Mesothelial cell of epicardium (in vitro differentiated cells): Measurements from ENCODE around the gene B3GALT6. TPM values are rescaled to one million over a fixed set of nuclear protein-coding genes. Genes with fewer than 3 reads are reported as not detected.

Experiments
- DNase-seq, 2 experiments: peaks; one replicate each; pipeline ENCODE4 v3.0.0; 2021; ENCODE audit warnings: low spot score in 2 of 2; ENCODE audit not compliant: unreplicated experiment in 2 of 2
- H3K27ac Mint-ChIP-seq: 2 replicates; pipeline ENCODE4 v1.8.0; 2021; ENCODE audit warnings: mixed read lengths
- H3K27me3 Mint-ChIP-seq: 2 replicates; pipeline ENCODE4 v1.8.0; 2021; ENCODE audit warnings: low read depth, mixed read lengths
- H3K36me3 Mint-ChIP-seq: 2 replicates; pipeline ENCODE4 v1.8.0; 2021; ENCODE audit warnings: mixed read lengths
- H3K4me1 Mint-ChIP-seq: 2 replicates; pipeline ENCODE4 v1.8.0; 2021; ENCODE audit warnings: mixed read lengths
- H3K4me3 Mint-ChIP-seq: 2 replicates; pipeline ENCODE4 v1.8.0; 2021; ENCODE audit warnings: mild to moderate bottlenecking, moderate library complexity, mixed read lengths
- H3K9me3 Mint-ChIP-seq: 2 replicates; pipeline ENCODE4 v1.8.0; 2021; ENCODE audit warnings: mixed read lengths
- total RNA-seq: library from RNA; stranded (reverse); gene quantifications from 3 replicates; pipeline ENCODE4 v1.2.1, GENCODE V29; 2021
- TF ChIP-seq, protein P1 (sequence below): fragments of 200-600 bp; sonication (generic); IDR thresholded peaks from one replicate; pipeline ENCODE4 v1.5.0; 2021; ENCODE audit warnings: antibody characterized with exemption; ENCODE audit not compliant: unreplicated experiment

B3GALT6 gene
- total RNA-seq, 1 donor from 2014 or later = 34.1 TPM

DNA sequence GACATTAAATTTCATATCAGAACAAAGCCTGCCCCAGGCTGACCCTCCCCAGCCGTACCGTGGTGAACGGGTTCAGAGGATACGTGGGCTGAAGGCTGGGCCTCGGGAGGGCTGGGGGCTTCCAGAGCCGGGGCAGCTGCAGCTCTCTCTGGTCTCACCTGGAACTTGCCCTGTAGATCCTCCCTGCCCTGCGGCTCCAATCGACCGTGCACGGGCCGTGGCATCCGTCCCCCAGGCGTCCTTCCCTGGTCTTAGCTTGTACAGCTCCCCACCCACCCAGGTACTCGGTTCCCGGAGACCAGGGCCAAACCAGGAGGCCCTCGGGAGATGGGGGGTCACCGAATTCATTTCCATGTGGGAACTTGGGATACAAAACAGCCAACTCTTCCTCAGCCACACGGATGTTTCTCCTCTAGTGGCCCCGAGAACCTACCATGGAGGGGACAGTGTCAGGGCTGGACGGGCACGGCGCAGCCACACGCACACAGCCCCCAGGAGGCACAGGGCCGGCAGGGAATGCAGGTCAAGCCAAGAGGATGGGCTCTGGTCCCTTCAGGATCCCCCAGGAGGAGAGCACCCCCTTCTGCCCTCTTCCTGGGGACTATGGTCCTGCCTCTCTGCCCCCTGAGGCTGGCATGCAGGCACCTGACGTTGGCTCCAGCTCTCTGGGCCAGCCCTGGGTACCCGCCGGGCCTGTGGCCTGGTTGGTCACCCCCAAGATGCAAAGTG, 3.1 kb downstream of the B3GALT6 start:
- peaks cover 4% of the 10 kb centered on the region for H3K9me3 Mint-ChIP-seq
- H3K4me1 Mint-ChIP-seq = peaks cover 27% of the 10 kb centered on the region
- H3K4me3 Mint-ChIP-seq = no peak overlapping the region
- peaks cover 15% of the 10 kb centered on the region for H3K36me3 Mint-ChIP-seq
- no peak for DNase-seq
- TF ChIP-seq, protein P1, sequence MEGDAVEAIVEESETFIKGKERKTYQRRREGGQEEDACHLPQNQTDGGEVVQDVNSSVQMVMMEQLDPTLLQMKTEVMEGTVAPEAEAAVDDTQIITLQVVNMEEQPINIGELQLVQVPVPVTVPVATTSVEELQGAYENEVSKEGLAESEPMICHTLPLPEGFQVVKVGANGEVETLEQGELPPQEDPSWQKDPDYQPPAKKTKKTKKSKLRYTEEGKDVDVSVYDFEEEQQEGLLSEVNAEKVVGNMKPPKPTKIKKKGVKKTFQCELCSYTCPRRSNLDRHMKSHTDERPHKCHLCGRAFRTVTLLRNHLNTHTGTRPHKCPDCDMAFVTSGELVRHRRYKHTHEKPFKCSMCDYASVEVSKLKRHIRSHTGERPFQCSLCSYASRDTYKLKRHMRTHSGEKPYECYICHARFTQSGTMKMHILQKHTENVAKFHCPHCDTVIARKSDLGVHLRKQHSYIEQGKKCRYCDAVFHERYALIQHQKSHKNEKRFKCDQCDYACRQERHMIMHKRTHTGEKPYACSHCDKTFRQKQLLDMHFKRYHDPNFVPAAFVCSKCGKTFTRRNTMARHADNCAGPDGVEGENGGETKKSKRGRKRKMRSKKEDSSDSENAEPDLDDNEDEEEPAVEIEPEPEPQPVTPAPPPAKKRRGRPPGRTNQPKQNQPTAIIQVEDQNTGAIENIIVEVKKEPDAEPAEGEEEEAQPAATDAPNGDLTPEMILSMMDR = no peak
- H3K27ac Mint-ChIP-seq = no peak overlapping the region
- no peaks in the 10 kb centered on the region for H3K27me3 Mint-ChIP-seq

DNA sequence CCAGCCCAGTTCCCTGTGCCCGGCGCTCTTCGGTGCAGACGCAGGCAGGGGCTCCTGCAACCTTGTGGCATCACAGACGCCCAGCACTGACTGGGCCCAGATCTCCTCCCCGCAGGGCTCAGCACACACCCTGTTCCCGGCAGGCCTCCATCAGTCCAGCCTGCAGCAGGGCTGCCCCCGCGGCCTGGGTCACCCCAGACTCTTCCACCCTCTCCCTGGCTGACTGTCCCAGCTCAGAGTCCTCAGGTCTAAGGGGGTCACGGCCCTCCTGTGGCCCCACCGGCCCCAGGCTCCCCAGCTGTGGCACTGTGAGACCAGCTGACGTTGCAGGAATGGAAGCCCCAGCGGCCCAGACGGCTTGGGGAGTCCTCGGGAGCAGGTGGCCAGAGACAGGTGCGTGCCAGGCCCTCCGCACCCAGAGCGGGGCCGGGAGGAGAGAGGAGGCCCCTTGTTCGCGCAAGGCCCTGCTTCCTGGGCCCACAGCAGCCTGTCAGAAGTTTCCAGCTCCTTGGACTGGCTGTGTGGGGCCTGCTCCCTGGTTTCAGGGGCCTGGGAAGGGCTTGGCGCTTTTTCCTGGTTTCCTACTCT, 4.2 kb downstream of the B3GALT6 start:
- Mint-ChIP-seq H3K27me3 (no peaks in the 10 kb centered on the region), H3K4me1 (peaks cover 19% of the 10 kb centered on the region), H3K9me3 (peaks cover 4% of the 10 kb centered on the region), H3K27ac (no peak overlapping the region), H3K4me3 (no peak overlapping the region), H3K36me3 (peaks cover 15% of the 10 kb centered on the region)
- TF ChIP-seq, protein P1 = no peak
- DNase-seq = no peak

DNA sequence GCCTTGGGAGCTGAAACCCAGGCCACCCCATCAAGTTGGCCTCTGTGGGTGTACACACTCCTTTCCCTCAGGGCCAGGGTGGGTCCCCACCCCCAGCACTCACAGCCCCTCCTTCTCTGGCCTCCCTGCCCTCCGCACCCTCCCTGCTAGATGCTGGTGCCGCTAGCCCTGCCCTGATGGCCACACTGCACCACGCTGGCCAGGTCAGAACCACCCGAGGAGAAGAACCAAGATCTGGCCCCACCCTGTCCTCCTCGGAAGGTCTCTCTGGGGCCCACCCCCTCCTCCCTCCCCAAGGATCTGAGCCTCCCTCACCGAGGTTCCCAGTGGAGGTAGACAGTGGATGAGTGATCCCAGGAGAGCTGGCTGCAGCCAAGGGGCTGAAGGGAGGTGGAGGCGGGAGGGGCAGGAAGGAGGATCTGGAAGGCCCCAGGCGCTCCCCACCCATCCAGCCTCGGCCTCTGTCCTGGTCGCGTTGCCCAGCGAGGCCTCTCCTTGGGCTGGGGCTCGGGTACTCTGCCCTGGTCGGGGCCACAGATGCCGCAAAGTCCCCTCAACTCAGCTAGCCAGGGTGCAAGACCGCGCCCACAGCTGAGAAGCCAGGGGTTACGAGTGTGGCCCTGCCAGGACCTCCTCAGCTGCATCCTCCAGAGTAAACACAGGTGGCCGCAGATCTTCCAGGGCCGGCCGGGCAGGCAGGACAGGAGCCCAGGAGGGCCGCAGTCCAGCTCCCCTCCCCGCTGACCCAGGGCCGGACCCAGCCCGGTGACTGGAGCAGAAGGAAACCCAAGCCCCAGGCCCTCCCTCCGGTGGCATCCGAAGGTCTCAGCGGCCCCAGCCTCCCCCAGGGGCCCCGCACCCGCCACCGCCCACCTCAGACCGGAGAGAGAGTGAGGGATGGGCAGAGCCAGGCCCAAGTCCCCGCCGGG, 5.2 kb downstream of the B3GALT6 start:
- Mint-ChIP-seq H3K4me3 (no peak overlapping the region), H3K4me1 (peaks cover 18% of the 10 kb centered on the region), H3K27ac (peak overlapping the region; percentile 16), H3K36me3 (peaks cover 15% of the 10 kb centered on the region), H3K9me3 (peaks cover 4% of the 10 kb centered on the region), H3K27me3 (no peaks in the 10 kb centered on the region)
- no peak for DNase-seq
- TF ChIP-seq, protein P1 = no peak

DNA sequence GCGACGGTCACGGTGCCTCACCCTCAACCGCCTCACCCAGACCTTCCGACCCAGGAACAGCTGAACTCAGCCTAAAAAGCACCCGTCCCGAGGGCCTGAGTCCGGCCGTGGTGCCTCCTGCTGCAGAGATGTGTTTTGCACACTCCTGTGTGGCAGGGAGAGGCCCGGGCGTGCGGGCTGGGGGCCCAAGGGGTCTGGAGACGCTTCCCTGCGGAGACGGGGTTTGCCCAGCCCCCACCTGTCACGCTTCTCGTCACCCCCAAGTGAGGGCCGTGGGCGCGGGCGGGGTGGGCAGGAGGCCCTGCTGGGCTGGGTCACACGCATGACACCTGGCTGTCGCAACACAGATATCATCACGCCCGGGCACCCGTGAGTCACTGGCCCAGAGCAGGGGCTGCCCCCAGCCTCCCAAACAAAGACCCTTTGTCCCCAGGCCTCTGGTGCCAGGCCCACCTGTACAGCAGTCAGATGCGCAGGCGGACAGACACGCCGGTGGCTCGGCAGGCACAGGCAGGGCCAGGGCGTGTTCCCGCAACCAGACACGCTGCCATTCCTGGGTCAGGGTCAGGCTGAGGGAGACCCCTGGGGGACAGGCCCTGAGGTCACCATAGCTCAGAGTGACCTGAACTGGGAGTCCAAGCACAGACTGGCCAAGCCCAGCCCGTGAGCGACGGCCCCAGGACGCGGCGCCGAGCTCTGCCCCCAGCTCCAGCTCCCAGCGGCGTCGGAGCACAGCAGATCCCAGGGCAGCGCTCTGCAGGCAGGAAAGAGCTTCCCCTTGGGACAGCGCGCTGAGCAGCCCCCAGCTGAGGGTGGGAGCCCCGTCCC, 6.1 kb downstream of the B3GALT6 start:
- Mint-ChIP-seq H3K9me3 (peaks cover 4% of the 10 kb centered on the region), H3K4me1 (peaks cover 18% of the 10 kb centered on the region), H3K27me3 (no peaks in the 10 kb centered on the region), H3K27ac (no peak overlapping the region), H3K36me3 (peaks cover 15% of the 10 kb centered on the region), H3K4me3 (no peak overlapping the region)
- TF ChIP-seq, protein P1 = no peak
- no peak for DNase-seq

DNA sequence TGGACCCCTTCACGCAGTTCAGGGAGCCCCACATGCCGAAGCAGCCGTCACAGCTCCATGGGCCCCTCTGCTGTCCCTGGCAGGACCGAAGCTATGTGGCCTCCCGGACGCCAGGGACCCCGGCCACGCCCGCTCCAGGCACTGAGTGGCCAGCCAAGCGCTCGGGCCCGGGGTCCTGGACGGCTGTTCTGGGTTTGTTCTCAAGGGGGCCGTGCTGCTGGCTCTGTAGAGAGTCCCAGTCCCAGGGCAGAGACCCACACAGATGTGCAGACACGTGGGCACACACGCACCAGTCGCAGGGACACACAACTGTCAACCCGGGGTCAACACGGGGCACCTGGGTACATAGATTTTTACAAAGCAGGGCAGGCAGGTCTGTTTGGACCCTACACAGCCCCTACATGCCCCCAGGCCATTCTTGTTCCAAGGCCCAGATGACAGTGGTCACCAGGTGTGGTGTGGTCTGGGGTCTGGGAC, 6.7 kb downstream of the B3GALT6 start:
- Mint-ChIP-seq H3K27ac (no peak overlapping the region), H3K4me1 (peaks cover 14% of the 10 kb centered on the region), H3K36me3 (peaks cover 11% of the 10 kb centered on the region), H3K9me3 (no peaks in the 10 kb centered on the region), H3K4me3 (no peak overlapping the region), H3K27me3 (no peaks in the 10 kb centered on the region)
- TF ChIP-seq, protein P1 = no peak
- DNase-seq = no peak
